SKM-1 treated with dmso at 0.1 percent for 144 hours (cell line): ENCODE data around the gene ZNF679.
"Not testable (repeated sequence)": the region's sequence is repeated elsewhere in the genome, so short reads cannot be mapped to it uniquely, and the experiment has no call there.

Experiments
- DNase-seq: peaks from one replicate; lab custom pipeline; 2025; ENCODE audit not compliant: unreplicated experiment; lab: John Stamatoyannopoulos, UW

Gene ZNF679

GRCh38 chr7:64308016-64308270 lies 79.7 kb downstream of the ZNF679 start:
- no peak for DNase-seq

DNA sequence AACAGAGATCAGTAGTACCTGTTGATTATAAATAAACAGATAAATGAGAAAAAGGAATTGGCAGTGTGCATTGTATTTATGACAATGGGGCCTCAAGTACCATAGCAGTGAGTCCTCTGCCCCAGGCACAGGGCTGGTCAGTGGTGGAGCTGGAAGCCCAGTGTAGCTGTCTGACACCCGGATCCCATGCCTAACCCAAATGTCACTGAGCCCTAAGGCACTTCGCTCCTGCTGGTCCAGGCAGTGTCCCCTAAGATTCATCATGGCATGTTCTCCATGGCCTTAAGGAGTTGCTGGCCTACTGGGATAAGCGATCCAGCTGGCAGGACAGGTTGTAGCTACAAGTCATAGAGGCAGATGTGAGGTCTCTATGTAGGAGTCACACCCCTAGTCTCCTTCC lies 82.2 kb downstream of the ZNF679 start:
- no peak for DNase-seq

DNA sequence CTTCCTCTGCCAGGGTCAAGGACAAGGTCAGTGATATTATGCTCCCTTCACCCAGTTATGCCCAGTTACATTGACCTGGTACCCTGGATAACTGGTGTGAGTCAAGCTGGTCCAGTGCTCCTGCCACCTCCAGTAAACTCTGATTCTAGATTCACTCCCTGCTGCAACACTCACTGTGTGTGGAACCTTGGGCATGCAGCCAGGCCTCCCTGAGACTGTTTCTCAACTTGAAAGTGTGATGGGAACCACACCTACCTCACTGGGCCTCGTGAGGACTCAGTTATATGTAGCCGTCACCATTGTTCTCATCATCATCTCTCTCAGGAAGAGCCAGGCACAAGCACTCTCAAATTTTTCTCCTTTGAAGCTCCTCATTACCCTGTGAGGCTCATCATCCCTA lies 84.6 kb downstream of the ZNF679 start:
- DNase-seq: no peak

- DNase-seq: peak; percentile 91
Observed at GRCh38 chr7:64313740-64314491, 85.6 kb downstream of the ZNF679 start, which contains the start of gene ZNF736. Gene ZNF736 (plus strand): TSS chr7:64313961. CDS start chr7:64314151, 190 bp downstream.

DNA sequence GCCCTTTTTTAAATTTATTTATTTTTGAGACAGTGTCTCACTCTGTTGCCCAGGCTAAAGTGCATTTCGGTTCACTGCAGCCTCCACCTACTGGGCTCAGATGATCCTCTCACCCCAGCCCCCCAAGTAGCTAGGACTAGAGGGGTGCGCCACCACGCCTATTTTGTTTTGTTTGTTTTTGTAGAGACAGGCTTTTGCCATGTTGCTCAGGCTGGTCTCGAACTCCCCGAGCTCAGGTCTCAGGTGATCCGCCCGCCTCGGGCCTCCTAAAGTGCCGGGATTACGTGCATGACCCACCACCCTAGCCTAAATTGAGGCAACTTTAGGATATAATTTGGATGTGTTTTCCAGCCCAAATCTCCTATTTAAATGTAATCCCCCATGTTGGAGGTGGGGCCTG lies 86.3 kb downstream of the ZNF679 start:
- DNase-seq: no peak

GRCh38 chr7:64316031-64316742 lies 87.9 kb downstream of the ZNF679 start:
- not testable (repeated sequence) for DNase-seq
